ENCODE data around the gene FHOD3.

The FHOD3 gene

GRCh38 chr18:36403896-36404820, 106.6 kb downstream of the FHOD3 start:
- DNase-seq (ENCODE audit: low read depth in 3 of 3, low spot score in 1 of 3) = no peak

GRCh38 chr18:36405611-36406010, 108.1 kb downstream of the FHOD3 start:
- no peak for DNase-seq (ENCODE audit: low read depth in 3 of 3, low spot score in 1 of 3)

GRCh38 chr18:36406805-36407204, 109.3 kb downstream of the FHOD3 start:
- no peak for DNase-seq (ENCODE audit: low read depth in 3 of 3, low spot score in 1 of 3)

GRCh38 chr18:36408606-36409005, 111.1 kb downstream of the FHOD3 start:
- no peak for DNase-seq (ENCODE audit: low read depth in 3 of 3, low spot score in 1 of 3)

GRCh38 chr18:36409779-36410178, 112.3 kb downstream of the FHOD3 start:
- DNase-seq (ENCODE audit: low read depth in 3 of 3, low spot score in 1 of 3) = no peak

GRCh38 chr18:36410346-36410745, 112.8 kb downstream of the FHOD3 start:
- DNase-seq (ENCODE audit: low read depth in 3 of 3, low spot score in 1 of 3) = no peak

- DNase-seq (ENCODE audit: low read depth in 3 of 3, low spot score in 1 of 3) = no peak
These were observed 114.2 kb downstream of the FHOD3 start for GRCh38 chr18:36411745-36412168.

GRCh38 chr18:36412778-36413177, 115.3 kb downstream of the FHOD3 start:
- no peak for DNase-seq (ENCODE audit: low read depth in 3 of 3, low spot score in 1 of 3)

- DNase-seq (ENCODE audit: low read depth in 3 of 3, low spot score in 1 of 3) = no peak
These were observed 117.7 kb downstream of the FHOD3 start for GRCh38 chr18:36415171-36415570.

- no peak for DNase-seq (ENCODE audit: low read depth in 3 of 3, low spot score in 1 of 3)
These were observed 118.1 kb downstream of the FHOD3 start for GRCh38 chr18:36415625-36416024.

GRCh38 chr18:36419188-36419899, 121.8 kb downstream of the FHOD3 start:
- DNase-seq (ENCODE audit: low read depth in 3 of 3, low spot score in 1 of 3) = no peak

- DNase-seq (ENCODE audit: low read depth in 3 of 3, low spot score in 1 of 3) = no peak
These were observed 122.5 kb downstream of the FHOD3 start for GRCh38 chr18:36419900-36420531.

GRCh38 chr18:36420826-36421225, 123.3 kb downstream of the FHOD3 start:
- DNase-seq (ENCODE audit: low read depth in 3 of 3, low spot score in 1 of 3) = no peak

GRCh38 chr18:36424741-36425142, 127.2 kb downstream of the FHOD3 start:
- no peak for DNase-seq (ENCODE audit: low read depth in 3 of 3, low spot score in 1 of 3)

- DNase-seq (ENCODE audit: low read depth in 3 of 3, low spot score in 1 of 3) = no peak
These were observed 129.9 kb downstream of the FHOD3 start for GRCh38 chr18:36427369-36427768.

GRCh38 chr18:36427831-36428230, 130.3 kb downstream of the FHOD3 start:
- no peak for DNase-seq (ENCODE audit: low read depth in 3 of 3, low spot score in 1 of 3)

GRCh38 chr18:36428431-36429029, 131.0 kb downstream of the FHOD3 start:
- no peak for DNase-seq (ENCODE audit: low read depth in 3 of 3, low spot score in 1 of 3)

- no peak for DNase-seq (ENCODE audit: low read depth in 3 of 3, low spot score in 1 of 3)
These were observed 135.5 kb downstream of the FHOD3 start for GRCh38 chr18:36432880-36433555.

GRCh38 chr18:36436387-36436786, 138.9 kb downstream of the FHOD3 start:
- no peak for DNase-seq (ENCODE audit: low read depth in 3 of 3, low spot score in 1 of 3)

- no peak for DNase-seq (ENCODE audit: low read depth in 3 of 3, low spot score in 1 of 3)
These were observed 143.1 kb downstream of the FHOD3 start for GRCh38 chr18:36440614-36441013.
